Ovary (tissue), 9 donors: ENCODE measurements around the gene DAB2IP. TPM values are rescaled to one million over a fixed set of nuclear protein-coding genes. Genes with fewer than 3 reads are reported as not detected.

Experiments
- DNase-seq, 5 donors: peaks; one replicate each; pipeline ENCODE4 v3.0.0-alpha.2; 2019 to 2020
- H3K27ac ChIP-seq, 2 donors: fragments of 200-600 bp; one replicate each; pipeline versions ENCODE4 v1.5.1 to v1.8.0; 2019 to 2022
- H3K27me3 ChIP-seq: fragments of 200-600 bp; one replicate; pipeline ENCODE4 v1.8.0; 2022
- H3K36me3 ChIP-seq: fragments of 200-600 bp; sonication (generic); one replicate; pipeline ENCODE4 v1.5.1; 2019
- H3K4me1 ChIP-seq: one replicate; pipeline ENCODE4 v1.8.1; 2013; ENCODE audit warnings: mild to moderate bottlenecking, moderate library complexity; ENCODE audit not compliant: insufficient read depth
- H3K4me3 ChIP-seq: fragments of 200-600 bp; sonication (generic); one replicate; pipeline ENCODE4 v1.5.1; 2017
- H3K9me3 ChIP-seq, 2 donors: fragments of 200-600 bp in 1 of 2; sonication (generic) in 1 of 2; one replicate each; pipeline versions ENCODE4 v1.5.1 to v1.8.1; 2013 to 2019; ENCODE audit warnings: mild to moderate bottlenecking in 1 of 2, moderate library complexity in 1 of 2
- EP300 ChIP-seq: sonication (generic); formaldehyde crosslinking; IDR thresholded peaks from one replicate; pipeline ENCODE4 v1.6.1; 2017; ENCODE audit warnings: antibody characterized with exemption
- POLR2A ChIP-seq: fragments of 450-650 bp; IDR thresholded peaks from one replicate; pipeline ENCODE4 v1.6.1; 2017; ENCODE audit warnings: antibody characterized with exemption, mild to moderate bottlenecking, moderate library complexity
- WGBS, 3 donors: extraction: QIAGEN DNeasy Blood & Tissue Kit in 1 of 3; methylation state at CpG; one replicate each; pipeline versions ENCODE4 v1.1.5 to v1.1.7; 2013 to 2017; 5-methylcytosine and 5-hydroxymethylcytosine counted together
- intact Hi-C, 4 donors: fragments of 100-400 bp; cut with DNase I; formaldehyde crosslinking; loops; one replicate each; pipeline versions ENCODE4 v1.11.0 to v1.15.1; 2022 to 2023
- polyA plus RNA-seq, 2 donors: library from polyadenylated mRNA; stranded (reverse); fragments of 200-250 nt in 1 of 2; fragments of 350-450 nt in 1 of 2; fragmentation: Illumina TruSeq in 1 of 2; extraction: RNeasy Lipid Tissue Mini Kit (QIAGEN cat#74804) in 1 of 2; gene quantifications; one replicate each; pipeline ENCODE4 v1.2.3, GENCODE V29; 2013 to 2014
- total RNA-seq, 7 donors: library from RNA; depleted of rRNA in 2 of 7; stranded (reverse); fragments of >200 nt in 2 of 7; fragmentation: NEBNext Ultra II Directional in 3 of 7; extraction: Animal tissue kit (Norgen Biotek cat#: 25700) in 3 of 7; gene quantifications; one replicate each; pipeline versions ENCODE4 v1.1.0 to v1.2.4, GENCODE V29; 2016 to 2023
- TF ChIP-seq, protein P1 (sequence below), 3 donors: fragments of 450-650 bp in 2 of 3; fragments of 200-600 bp in 1 of 3; IDR thresholded peaks; one replicate each; pipeline versions ENCODE4 v1.5.1 to v1.8.0; 2016 to 2022; ENCODE audit warnings: antibody characterized with exemption in 3 of 3, mild to moderate bottlenecking in 1 of 3
- donor health status: DM: no; HTN: no; CAD: no; lungs with moderate emphysema.
- donor health status: DM: no; HTN: no; CAD: no.
- donor health status: Bipolar disorder and iron deficiency.
- donor health status: DM: yes; HTN: yes; CAD: no.
- donor health status: DM: no; HTN: no; CAD: no.
- donor health status: DM: yes; HTN: yes; CAD: no.

Gene DAB2IP
- total and polyA plus RNA-seq, 9 donors: 9.3 to 95.0 (median 70.6) TPM

GRCh38 chr9:121815546-121816448 is 164.4 kb downstream of the DAB2IP start:
- intact Hi-C loops: no loop called here
- H3K4me3 ChIP-seq: no peak overlapping the region
- DNase-seq: no peak
- no peaks in the 10 kb centered on the region for H3K27me3 ChIP-seq
- TF ChIP-seq POLR2A (no peak), EP300 (no peak)
- TF ChIP-seq, protein P1, sequence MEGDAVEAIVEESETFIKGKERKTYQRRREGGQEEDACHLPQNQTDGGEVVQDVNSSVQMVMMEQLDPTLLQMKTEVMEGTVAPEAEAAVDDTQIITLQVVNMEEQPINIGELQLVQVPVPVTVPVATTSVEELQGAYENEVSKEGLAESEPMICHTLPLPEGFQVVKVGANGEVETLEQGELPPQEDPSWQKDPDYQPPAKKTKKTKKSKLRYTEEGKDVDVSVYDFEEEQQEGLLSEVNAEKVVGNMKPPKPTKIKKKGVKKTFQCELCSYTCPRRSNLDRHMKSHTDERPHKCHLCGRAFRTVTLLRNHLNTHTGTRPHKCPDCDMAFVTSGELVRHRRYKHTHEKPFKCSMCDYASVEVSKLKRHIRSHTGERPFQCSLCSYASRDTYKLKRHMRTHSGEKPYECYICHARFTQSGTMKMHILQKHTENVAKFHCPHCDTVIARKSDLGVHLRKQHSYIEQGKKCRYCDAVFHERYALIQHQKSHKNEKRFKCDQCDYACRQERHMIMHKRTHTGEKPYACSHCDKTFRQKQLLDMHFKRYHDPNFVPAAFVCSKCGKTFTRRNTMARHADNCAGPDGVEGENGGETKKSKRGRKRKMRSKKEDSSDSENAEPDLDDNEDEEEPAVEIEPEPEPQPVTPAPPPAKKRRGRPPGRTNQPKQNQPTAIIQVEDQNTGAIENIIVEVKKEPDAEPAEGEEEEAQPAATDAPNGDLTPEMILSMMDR (IDR thresholded peaks at IDR 0.05): no peak
- no peak overlapping the region for H3K27ac ChIP-seq
- H3K4me1 ChIP-seq: peaks cover 5% of the 10 kb centered on the region
- WGBS, 3 donors: 78 to 90% (median 83%) methylated on average over 31 of the region's 31 CpGs
- H3K9me3 ChIP-seq: no peaks in the 10 kb centered on the region
- H3K36me3 ChIP-seq: no peaks in the 10 kb centered on the region

DNA sequence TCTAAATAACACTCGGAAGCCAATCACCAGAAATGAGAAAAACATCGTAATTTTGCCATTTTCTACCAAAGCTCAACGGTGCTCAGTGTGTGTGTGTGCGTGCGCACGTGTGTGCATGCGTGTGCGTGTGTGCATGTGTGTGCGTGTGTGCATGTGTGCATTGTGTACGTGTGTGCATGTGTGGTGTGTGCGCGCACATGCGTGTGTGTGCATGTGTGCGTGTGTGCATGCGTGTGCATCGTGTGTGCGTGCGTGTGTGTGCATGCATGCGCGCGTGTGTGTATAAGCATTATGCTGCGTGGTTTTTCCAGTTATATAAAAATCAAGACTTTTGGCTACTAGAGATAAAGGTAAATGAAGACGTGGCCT is 165.0 kb downstream of the DAB2IP start:
- TF ChIP-seq, protein P1 (IDR thresholded peaks at IDR 0.05): no peak
- no peak for TF ChIP-seq POLR2A
- no peak for TF ChIP-seq EP300
- WGBS, 3 donors: 85 to 95% (median 87%) methylated on average over 23 of the region's 23 CpGs
- Histone ChIP-seq H3K9me3 (no peaks in the 10 kb centered on the region), H3K27me3 (no peaks in the 10 kb centered on the region), H3K36me3 (no peaks in the 10 kb centered on the region), H3K4me1 (peaks cover 5% of the 10 kb centered on the region), H3K4me3 (no peak overlapping the region), H3K27ac (no peak overlapping the region)
- DNase-seq: no peak
- intact Hi-C loops: no loop called here

- Histone ChIP-seq H3K27me3 (no peaks in the 10 kb centered on the region), H3K4me1 (peaks cover 5% of the 10 kb centered on the region), H3K36me3 (no peaks in the 10 kb centered on the region), H3K27ac (no peak overlapping the region), H3K4me3 (no peak overlapping the region), H3K9me3 (no peaks in the 10 kb centered on the region)
- TF ChIP-seq POLR2A (no peak), EP300 (no peak)
- TF ChIP-seq, protein P1 (IDR thresholded peaks at IDR 0.05): no peak
- DNase-seq: no peak
- intact Hi-C loops: no loop called here
- whole genome bisulfite sequencing, 3 donors: 78 to 89% (median 87%) methylated on average over 12 of the region's 12 CpGs
Observed at GRCh38 chr9:121816845-121817450, 165.5 kb downstream of the DAB2IP start.

- no peak for DNase-seq
- WGBS, 3 donors: 93 to 95% (median 93%) methylated on average over 9 of the region's 9 CpGs
- TF ChIP-seq, protein P1 (IDR thresholded peaks at IDR 0.05): no peak
- no peak for TF ChIP-seq POLR2A
- TF ChIP-seq EP300: no peak
- no peak overlapping the region for H3K4me3 ChIP-seq
- no peaks in the 10 kb centered on the region for H3K9me3 ChIP-seq
- no peaks in the 10 kb centered on the region for H3K27me3 ChIP-seq
- no peaks in the 10 kb centered on the region for H3K36me3 ChIP-seq
- no peak overlapping the region for H3K27ac ChIP-seq
- peaks cover 5% of the 10 kb centered on the region for H3K4me1 ChIP-seq
- intact Hi-C loops: no loop called here
Observed at GRCh38 chr9:121817476-121817875, 166.0 kb downstream of the DAB2IP start.
